HG03280 (cell line): ENCODE results near the gene ZBTB37.
"Not testable (repeated sequence)": the region's sequence is repeated elsewhere in the genome, so short reads cannot be mapped to it uniquely, and the experiment has no call there.

ENCODE experiments used
- ATAC-seq: cut with Tn5 transposase; IDR thresholded peaks from one replicate; pipeline ENCODE4 v1.9.1; 2021; ENCODE audit warnings: mild to moderate bottlenecking, moderate library complexity; ENCODE audit not compliant: unreplicated experiment

The ZBTB37 gene

DNA sequence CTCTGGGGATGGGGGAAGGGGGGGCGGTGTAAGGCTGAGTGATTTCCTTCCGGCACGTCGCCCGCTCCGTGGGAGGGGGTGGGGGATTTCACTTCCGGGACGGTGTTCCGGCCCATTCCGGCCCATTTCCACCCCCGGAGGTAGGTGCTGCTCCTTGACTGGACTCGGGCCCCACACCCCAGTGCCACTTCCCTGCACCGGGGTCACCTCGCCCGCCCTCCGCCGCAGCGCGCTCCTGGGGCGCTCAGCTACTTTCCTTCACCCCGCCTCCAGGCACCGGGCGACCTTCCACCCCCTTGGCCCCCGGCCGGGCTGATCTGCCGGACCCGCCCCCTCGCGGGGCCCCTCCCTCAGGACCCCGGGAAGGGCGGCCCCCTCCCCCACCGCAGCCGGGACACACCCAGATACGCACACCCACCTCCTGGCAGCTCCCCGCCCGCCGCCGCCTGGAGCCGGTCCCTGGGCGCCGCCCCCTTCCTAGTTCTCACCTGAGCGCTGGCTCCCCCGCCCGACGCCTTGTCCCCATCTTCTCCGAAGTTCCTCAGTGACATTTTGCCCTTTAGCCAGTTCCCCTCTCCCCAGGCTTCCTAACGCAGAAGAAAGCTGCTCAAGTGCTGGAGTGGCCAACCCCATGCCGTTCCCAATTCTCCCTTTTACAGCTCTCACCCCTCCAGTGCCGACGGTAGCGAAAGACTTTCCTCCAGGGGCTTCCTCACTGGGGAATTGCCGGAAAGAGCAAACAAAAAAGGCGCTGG is at the start of gene ZBTB37:
TSS of gene ZBTB37 (plus strand) at position 115 of the 755 bp plus-strand sequence. CDS start 1,846 bp downstream, outside the sequence.
- peak; percentile 54 for ATAC-seq

- no peak for ATAC-seq
Observed at GRCh38 chr1:173818459-173818858, 49.7 kb upstream of the ZBTB37 start.

DNA sequence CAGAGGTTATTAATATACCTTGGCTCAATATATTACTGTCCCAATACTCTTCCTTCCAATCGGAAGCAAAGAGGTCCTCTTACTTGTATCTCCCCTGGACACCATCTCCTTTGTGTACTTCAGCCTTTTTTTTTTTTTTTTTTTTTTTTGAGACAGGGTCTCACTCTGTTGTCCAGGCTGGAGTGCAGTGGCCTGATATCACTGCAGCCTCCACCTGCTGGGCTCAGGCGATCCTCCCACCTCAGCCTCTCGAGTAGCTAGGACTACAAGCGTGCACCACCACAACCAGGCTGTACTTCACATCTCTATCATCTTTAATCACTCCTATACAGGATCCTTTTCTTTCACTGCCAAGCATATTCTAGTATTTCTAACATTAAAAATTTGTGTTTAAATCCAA is 46.5 kb upstream of the ZBTB37 start:
- ATAC-seq = no peak

DNA sequence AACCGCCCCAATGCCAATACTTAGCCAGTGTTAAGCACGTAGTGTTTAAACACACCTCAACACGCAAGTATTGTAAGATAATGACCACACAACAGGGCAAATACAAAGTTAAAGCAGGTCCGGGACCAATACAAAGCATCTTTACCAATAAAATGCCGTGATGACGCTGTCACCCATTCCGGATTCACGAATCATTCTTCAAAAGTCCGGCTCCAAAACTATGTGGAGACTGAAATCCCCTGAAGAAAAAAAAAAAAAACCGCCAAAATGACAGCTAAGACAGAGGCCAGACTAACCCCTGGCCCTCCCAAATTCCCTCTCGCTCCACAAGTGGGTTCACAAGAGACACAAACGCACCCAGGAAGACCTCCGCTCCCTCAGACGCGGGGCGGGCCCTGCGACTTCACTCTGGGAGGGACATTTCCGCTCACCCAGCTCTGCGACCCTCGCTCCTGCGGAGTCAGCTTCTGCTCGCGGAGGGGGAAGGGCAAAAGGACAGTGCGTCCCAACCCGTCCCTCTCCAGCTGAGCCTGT is 44.3 kb upstream of the ZBTB37 start:
- ATAC-seq = peak; percentile 33

GRCh38 chr1:173824315-173825081 is 43.7 kb upstream of the ZBTB37 start, which contains the start of the genes CENPL and DARS2:
CENPL (minus strand) TSS chr1:173824883; CDS start chr1:173811299, 13,584 bp downstream.
DARS2 (plus strand) TSS chr1:173824673; CDS start chr1:173825230, 557 bp downstream.
- peak; percentile 83 for ATAC-seq

- no peak for ATAC-seq
Observed at GRCh38 chr1:173827611-173828010, 40.6 kb upstream of the ZBTB37 start.

DNA sequence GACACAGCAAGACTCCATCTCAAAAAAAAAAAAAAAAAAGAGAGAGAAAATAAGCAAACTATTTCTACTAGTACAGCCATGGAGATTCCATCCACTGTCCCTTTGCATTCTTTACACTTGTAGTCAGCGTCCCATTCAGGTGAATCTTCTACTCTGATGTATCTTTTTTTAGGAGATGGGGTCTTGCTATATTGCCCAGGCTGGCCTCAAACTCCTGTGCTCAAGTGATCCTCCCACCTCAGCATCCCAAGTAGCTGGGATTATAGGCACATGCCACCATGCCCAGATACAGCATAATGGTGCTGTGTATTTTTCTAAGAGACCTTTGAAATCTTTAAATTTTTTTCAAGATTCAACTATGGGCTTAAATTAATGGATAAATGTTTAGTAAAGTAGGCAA is 35.4 kb upstream of the ZBTB37 start:
- no peak for ATAC-seq

DNA sequence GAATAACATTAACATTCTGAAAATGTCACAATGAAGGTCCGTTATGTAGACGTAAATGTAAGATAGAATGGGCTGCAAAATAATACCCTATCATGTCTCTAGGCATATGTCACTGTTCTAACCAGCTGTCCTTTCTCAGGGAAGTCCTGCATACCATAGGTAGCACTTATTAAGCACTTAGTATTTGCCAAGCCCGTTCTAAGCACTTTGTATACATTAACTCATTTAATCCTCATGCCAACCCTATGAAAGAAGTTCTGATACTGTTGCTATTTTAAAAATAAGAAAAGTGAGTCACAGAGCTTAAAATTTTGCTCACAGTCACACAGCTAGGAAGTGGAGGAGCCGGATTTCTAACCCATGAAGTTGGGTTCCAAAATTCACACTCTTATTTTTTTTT is 16.1 kb upstream of the ZBTB37 start:
- ATAC-seq = no peak

DNA sequence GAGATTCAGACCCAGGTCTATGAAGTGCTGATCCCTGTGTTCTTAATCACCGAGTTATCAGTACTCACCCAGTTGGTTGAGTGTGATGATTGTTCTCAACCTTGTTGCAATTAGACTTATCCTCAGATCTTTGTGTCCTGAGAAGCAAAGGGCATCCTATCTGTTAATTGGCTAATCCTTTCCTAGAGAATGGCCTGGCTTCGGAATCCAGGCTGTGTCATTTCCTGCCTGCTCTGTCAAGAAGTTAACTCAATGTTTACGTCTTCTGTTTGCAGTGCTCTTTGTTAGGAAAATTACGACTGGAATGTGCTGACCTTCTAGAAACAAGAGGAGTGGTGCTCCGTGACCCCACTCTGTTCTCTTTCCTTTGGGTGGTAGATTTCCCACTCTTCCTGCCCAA is 15.1 kb upstream of the ZBTB37 start:
- no peak for ATAC-seq

DNA sequence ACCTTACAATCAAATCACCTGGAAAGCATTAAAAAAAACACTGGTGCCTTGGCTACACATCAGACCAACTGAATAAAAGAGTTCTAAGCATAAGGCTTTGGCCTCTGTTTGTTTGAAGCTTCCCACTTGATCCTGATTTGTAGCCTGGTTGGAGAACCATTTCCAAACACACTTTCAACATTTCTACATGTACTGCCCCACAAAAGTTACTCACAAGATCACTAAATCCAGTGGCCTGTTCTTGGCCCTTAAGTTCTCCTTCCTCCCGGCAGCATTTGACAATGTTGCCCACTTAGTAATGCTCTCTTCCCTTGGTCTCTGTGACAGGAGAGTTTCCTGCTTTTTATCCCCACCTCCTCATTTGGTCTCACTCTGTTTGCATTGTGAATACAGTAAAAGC is 12.2 kb upstream of the ZBTB37 start:
- ATAC-seq = no peak

GRCh38 chr1:173856903-173857302 is 11.3 kb upstream of the ZBTB37 start:
- ATAC-seq = no peak

GRCh38 chr1:173857363-173857917 is 10.7 kb upstream of the ZBTB37 start:
- ATAC-seq = no peak

- ATAC-seq = not testable (repeated sequence)
Observed at GRCh38 chr1:173859547-173859946, 8.6 kb upstream of the ZBTB37 start.

DNA sequence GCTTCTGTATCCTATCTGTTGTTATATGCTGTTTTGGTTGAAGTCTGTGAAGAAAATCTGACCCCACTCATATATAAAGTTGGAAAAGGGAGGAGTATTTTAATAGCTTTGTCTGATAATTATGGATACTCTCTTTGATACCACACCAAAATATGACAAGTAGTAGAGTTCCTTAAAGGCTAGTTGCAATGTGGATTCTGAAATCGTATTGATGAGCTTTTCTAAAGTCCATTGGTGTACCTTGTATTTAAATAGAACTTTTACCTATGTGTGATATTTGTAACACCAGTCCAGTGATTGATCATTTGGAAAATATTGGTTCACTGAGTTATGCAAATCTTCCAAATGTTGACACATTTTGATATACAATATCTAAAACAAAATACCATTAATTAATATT is 8.1 kb upstream of the ZBTB37 start:
- ATAC-seq = no peak

GRCh38 chr1:173861731-173862145 is 6.4 kb upstream of the ZBTB37 start:
- ATAC-seq = no peak

DNA sequence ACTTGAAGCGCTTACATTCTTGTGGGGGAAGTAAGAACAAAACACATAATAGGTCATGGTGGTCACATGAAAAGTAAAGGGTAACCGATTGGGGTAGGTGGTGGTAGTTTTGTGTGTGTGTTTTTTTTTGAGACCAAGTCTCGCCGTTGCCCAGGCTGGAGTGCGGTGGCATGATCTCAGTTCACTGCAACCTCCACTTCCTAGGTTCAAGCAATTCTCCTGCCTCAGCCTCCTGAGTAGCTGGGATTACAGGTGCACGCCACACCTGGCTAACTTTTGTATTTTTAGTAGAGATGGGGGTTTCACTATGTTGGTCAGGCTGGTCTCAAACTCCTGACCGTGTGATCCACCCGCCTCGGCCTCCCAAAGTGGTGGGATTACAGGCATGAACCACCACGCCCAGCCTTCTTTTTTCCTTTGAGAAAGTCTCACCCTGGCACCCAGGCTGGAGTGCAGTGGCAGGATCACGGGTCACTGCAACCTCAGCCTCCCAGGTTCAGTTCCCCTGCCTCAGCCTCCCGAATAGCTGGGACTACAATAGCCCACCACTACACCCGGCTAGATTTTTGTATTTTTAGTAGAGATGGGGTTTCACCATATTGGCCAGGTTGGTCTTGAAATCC is 5.9 kb upstream of the ZBTB37 start:
- not testable (repeated sequence) for ATAC-seq

- ATAC-seq = no peak
Observed at GRCh38 chr1:173862769-173863223, 5.4 kb upstream of the ZBTB37 start.

DNA sequence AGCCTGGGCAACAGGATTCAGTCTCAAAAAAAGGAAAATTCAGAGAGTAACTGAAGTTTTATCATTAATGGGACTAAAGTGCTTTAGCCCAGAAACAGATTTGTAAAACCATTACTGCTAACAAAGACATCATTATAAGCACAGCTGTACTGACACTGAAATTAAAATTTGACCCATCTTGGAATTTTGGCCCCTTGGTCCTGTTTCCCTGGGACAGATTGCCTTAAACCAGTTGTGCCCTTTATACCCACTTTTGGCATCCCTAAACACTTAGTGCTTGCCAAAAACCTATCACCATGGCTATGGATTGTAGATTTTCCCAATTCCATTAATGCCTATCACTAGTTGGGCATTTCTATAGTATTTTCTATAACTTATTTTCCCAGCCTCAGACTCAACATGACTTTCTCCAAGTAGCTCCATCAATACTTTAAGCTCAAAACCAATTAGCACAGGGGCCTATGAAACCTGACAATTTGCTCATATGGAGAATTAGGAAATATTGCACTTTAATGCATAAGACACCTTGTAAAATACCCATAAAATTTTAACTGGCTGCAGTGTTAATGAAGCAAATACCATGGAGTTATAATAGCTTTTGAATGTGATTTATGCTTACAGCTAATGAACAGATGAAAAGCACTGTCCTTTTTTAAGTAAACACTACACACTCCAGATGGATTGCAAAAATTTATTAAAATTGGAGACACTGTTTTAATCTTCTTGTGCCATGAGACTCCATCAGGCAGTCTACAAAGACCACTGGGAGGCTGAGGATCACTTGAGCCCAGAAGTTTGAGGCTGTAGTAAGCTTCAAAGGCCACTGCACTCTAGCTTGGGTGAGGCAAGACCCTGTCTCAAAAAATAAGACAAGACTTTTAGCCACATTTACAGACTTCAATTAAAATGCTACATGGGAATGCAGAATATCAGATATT is 4.7 kb upstream of the ZBTB37 start:
- no peak for ATAC-seq

DNA sequence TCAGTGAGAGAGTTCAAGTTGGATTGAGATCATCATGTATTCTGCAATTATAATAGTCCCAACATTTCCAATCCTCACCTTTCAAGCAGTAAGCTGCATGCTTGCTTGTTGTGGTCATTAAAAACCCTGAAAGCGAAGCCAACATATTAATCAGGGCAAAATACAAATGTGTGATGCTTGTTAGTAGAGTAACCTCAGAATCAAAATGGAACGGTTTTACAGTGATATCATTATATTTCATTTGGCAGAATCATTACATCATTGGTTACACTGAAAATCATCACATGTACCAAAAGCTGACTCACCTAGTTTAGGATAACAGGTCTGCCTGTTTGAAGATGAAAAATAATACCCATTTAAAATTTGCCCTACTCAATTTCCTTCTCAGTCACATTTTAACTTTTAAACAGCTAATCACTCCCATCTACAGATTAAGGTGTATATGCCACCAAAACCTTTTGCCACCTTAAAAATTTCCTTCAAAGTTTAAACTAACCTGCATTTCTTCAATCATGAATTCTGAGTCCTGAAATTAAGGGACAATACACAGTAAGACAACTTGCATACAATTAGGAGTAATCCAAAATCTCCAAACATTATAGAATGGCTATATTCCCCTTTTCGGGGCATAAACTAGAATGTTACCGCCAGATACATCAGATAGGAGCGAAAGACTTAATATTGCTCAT is 3.9 kb upstream of the ZBTB37 start:
- ATAC-seq = no peak
